ENCODE results near the gene MSI2.

MSI2 gene

DNA sequence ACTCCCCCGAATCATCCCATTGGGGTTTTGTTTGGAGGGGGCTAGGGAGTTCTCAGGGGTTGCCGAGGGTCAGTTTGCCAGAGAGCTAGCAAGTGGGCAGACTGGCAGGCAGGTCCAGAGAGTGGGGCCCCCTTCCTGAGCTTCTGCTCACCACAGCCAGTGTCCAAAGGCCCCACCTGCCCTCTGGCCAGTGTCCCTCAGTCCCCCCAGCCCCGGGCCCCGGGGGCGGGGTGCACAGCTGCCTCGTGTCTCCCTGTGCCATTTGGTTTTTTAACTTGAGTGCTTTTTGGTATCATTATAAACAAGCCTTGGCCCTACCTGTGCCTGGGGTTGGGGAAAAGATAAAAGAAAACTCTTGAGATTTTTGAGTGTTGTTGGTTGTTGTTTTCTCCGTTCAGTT lies 397.0 kb downstream of the MSI2 start:
- no peak overlapping the region for H3K23ac ChIP-seq (ENCODE audit: low read length)
- H3K79me2 ChIP-seq (ENCODE audit: control insufficient read depth, insufficient read depth, low read length, poor library complexity), result no peaks in the 10 kb centered on the region
- no peak overlapping the region for H3K9ac ChIP-seq (ENCODE audit: low read length)
- no peak overlapping the region for H3K4me3 ChIP-seq (ENCODE audit: low read depth, low read length)
- no peak overlapping the region for H3K27ac ChIP-seq (ENCODE audit: low read depth, low read length)
- no peak overlapping the region for H2AFZ ChIP-seq (ENCODE audit: insufficient read depth, low read length, poor library complexity)
- no peak overlapping the region for H3K4me2 ChIP-seq (ENCODE audit: low read length)
- no peak overlapping the region for H3K18ac ChIP-seq (ENCODE audit: low read length)
- no peak overlapping the region for H2BK5ac ChIP-seq (ENCODE audit: low read depth, low read length, poor library complexity)
- no peak overlapping the region for H2BK120ac ChIP-seq (ENCODE audit: insufficient read depth, low read length, poor library complexity)
- no peaks in the 10 kb centered on the region for H3K27me3 ChIP-seq (ENCODE audit: insufficient read depth, low read length)
- no peaks in the 10 kb centered on the region for H3K9me3 ChIP-seq (ENCODE audit: insufficient read depth, low read depth, low read length)
- H3K4me1 ChIP-seq (ENCODE audit: control insufficient read depth in 1 of 2, insufficient read depth in 2 of 2, low read length in 2 of 2), result peaks cover 21 to 26% of the 10 kb centered on the region in 2 experiments
- no CpG with 5 or more reads among the region's 7 CpGs for WGBS (ENCODE audit: extremely low coverage, insufficient coverage, insufficient read length)
- H4K91ac ChIP-seq (ENCODE audit: low read depth, low read length), result no peak overlapping the region
- peaks cover 19 to 26% of the 10 kb centered on the region in 2 experiments for H3K36me3 ChIP-seq (ENCODE audit: control insufficient read depth in 1 of 2, insufficient read depth in 2 of 2, low read length in 2 of 2)
- no peak for DNase-seq
- H3K79me1 ChIP-seq (ENCODE audit: low read length), result peaks cover 12% of the 10 kb centered on the region
- H4K12ac ChIP-seq (ENCODE audit: low read depth, low read length), result no peak overlapping the region
- no peak overlapping the region for H3K4ac ChIP-seq (ENCODE audit: low read depth, low read length)
- H2AK5ac ChIP-seq (ENCODE audit: low read length), result no peak overlapping the region
- no peak overlapping the region for H2BK12ac ChIP-seq (ENCODE audit: low read length)
- H3K14ac ChIP-seq (ENCODE audit: low read length), result no peak overlapping the region
- H4K8ac ChIP-seq (ENCODE audit: low read depth, low read length), result no peak overlapping the region

DNA sequence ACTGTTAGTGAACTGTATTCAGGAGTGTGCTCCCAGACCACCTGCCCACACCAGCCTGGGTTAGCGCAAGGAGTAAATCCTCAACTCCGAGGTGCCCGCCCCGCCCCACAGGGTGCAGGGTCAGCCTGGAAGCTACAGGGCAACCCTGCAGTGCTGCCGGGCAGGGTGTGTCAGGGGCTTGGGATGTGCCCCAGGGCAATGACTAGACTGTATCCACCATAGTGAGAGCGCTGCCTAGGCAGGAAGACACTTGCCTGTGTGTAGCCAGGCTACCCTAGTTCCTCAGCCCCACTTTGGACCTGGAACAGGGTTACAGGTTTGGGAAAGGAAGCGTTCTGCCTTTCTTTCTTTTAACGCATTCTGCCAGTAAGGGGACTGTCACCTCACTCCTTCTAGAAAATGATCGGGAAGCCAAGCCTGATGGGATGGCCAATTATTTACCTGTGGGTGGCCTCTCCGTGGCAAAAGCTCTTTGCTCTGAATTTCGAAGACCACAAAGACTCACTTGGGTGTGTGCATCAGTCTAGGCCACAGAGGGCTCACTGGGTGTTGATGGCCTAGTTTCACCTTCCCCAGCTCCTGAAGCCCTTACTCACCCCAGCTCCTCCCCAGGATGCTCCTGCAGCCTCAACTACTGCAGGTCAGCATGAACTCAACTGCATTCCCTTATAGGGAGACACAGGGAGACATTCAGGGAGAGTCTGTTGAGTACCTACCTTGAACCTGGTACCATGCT lies 397.9 kb downstream of the MSI2 start:
- Histone ChIP-seq H2AK5ac (ENCODE audit: low read length) (peak overlapping the region; percentile 21), H3K23ac (ENCODE audit: low read length) (no peak overlapping the region), H3K4ac (ENCODE audit: low read depth, low read length) (no peak overlapping the region), H2BK120ac (ENCODE audit: insufficient read depth, low read length, poor library complexity) (no peak overlapping the region), H2BK12ac (ENCODE audit: low read length) (no peak overlapping the region), H3K27me3 (ENCODE audit: insufficient read depth, low read length) (no peaks in the 10 kb centered on the region), H4K91ac (ENCODE audit: low read depth, low read length) (no peak overlapping the region), H4K12ac (ENCODE audit: low read depth, low read length) (no peak overlapping the region), H3K4me1 (ENCODE audit: control insufficient read depth in 1 of 2, insufficient read depth in 2 of 2, low read length in 2 of 2) (peaks cover 18% of the 10 kb centered on the region in 2 experiments), H3K18ac (ENCODE audit: low read length) (no peak overlapping the region), H3K9ac (ENCODE audit: low read length) (no peak overlapping the region), H3K36me3 (ENCODE audit: control insufficient read depth in 1 of 2, insufficient read depth in 2 of 2, low read length in 2 of 2) (peaks cover 19 to 23% of the 10 kb centered on the region in 2 experiments), H3K79me2 (ENCODE audit: control insufficient read depth, insufficient read depth, low read length, poor library complexity) (no peaks in the 10 kb centered on the region), H3K27ac (ENCODE audit: low read depth, low read length) (no peak overlapping the region), H3K14ac (ENCODE audit: low read length) (no peak overlapping the region), H2BK5ac (ENCODE audit: low read depth, low read length, poor library complexity) (no peak overlapping the region), H3K79me1 (ENCODE audit: low read length) (peaks cover 10% of the 10 kb centered on the region), H3K4me3 (ENCODE audit: low read depth, low read length) (no peak overlapping the region), H4K8ac (ENCODE audit: low read depth, low read length) (no peak overlapping the region), H3K9me3 (ENCODE audit: insufficient read depth, low read depth, low read length) (no peaks in the 10 kb centered on the region), H2AFZ (ENCODE audit: insufficient read depth, low read length, poor library complexity) (no peak overlapping the region), H3K4me2 (ENCODE audit: low read length) (no peak overlapping the region)
- DNase-seq, result peak; percentile 41 to 71
- WGBS (ENCODE audit: extremely low coverage, insufficient coverage, insufficient read length), result no CpG with 5 or more reads among the region's 11 CpGs

DNA sequence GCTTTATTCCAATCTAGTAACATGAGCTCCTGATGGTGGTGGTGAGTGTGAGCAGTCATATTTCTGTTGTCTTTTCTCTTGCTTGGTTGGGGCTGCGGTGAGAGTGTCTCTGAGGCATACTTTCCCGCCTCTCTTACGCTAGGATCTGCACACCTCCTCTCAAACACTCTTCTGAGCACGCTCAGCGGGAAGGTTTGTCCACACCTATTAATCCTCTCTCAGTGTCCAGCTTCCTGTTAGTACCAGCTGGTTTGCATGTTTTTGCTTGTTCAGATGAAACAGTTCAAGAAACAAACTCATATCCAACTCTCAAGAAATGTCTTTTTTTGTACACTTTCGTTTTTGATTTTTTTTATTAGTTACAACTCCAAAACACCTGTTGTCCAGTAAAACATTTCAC lies 399.2 kb downstream of the MSI2 start:
- Histone ChIP-seq H2AK5ac (ENCODE audit: low read length) (no peak overlapping the region), H3K4ac (ENCODE audit: low read depth, low read length) (no peak overlapping the region), H2BK5ac (ENCODE audit: low read depth, low read length, poor library complexity) (no peak overlapping the region), H2AFZ (ENCODE audit: insufficient read depth, low read length, poor library complexity) (no peak overlapping the region), H4K8ac (ENCODE audit: low read depth, low read length) (no peak overlapping the region), H3K79me2 (ENCODE audit: control insufficient read depth, insufficient read depth, low read length, poor library complexity) (no peaks in the 10 kb centered on the region), H3K27ac (ENCODE audit: low read depth, low read length) (no peak overlapping the region), H3K79me1 (ENCODE audit: low read length) (peaks cover 4% of the 10 kb centered on the region), H3K4me2 (ENCODE audit: low read length) (no peak overlapping the region), H2BK120ac (ENCODE audit: insufficient read depth, low read length, poor library complexity) (no peak overlapping the region), H3K18ac (ENCODE audit: low read length) (no peak overlapping the region), H3K4me1 (ENCODE audit: control insufficient read depth in 1 of 2, insufficient read depth in 2 of 2, low read length in 2 of 2) (peaks cover 7 to 9% of the 10 kb centered on the region in 2 experiments), H3K9ac (ENCODE audit: low read length) (no peak overlapping the region), H3K36me3 (ENCODE audit: control insufficient read depth in 1 of 2, insufficient read depth in 2 of 2, low read length in 2 of 2) (peaks cover 22 to 25% of the 10 kb centered on the region in 2 experiments), H4K91ac (ENCODE audit: low read depth, low read length) (no peak overlapping the region), H3K14ac (ENCODE audit: low read length) (no peak overlapping the region), H3K27me3 (ENCODE audit: insufficient read depth, low read length) (no peaks in the 10 kb centered on the region), H4K12ac (ENCODE audit: low read depth, low read length) (no peak overlapping the region), H3K4me3 (ENCODE audit: low read depth, low read length) (no peak overlapping the region), H2BK12ac (ENCODE audit: low read length) (no peak overlapping the region), H3K9me3 (ENCODE audit: insufficient read depth, low read depth, low read length) (no peaks in the 10 kb centered on the region), H3K23ac (ENCODE audit: low read length) (no peak overlapping the region)
- WGBS (ENCODE audit: extremely low coverage, insufficient coverage, insufficient read length), result no CpG with 5 or more reads among the region's 6 CpGs
- DNase-seq, result no peak

DNA sequence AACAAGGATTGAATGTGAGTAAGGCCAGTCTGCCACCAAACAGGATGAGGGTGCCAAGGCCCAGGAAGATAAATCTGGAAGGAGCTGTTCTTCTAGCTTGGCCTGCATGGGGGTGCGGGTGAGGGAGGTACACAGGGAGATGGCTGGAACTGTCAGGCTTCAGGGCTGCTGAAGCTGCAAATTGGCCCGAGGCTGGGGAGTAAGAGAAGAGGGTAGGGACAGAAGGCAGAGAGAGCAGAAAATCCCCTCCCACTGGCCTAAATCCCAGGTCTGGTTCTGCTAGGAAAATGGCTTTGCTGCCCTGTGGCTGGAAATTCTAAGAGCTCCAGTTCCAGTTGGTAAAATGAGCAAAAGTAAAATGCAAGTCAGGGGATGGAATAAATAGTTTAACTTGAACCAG lies 400.9 kb downstream of the MSI2 start:
- Histone ChIP-seq H2BK5ac (ENCODE audit: low read depth, low read length, poor library complexity) (no peak overlapping the region), H3K27me3 (ENCODE audit: insufficient read depth, low read length) (no peaks in the 10 kb centered on the region), H2BK120ac (ENCODE audit: insufficient read depth, low read length, poor library complexity) (no peak overlapping the region), H4K91ac (ENCODE audit: low read depth, low read length) (no peak overlapping the region), H3K14ac (ENCODE audit: low read length) (no peak overlapping the region), H3K79me2 (ENCODE audit: control insufficient read depth, insufficient read depth, low read length, poor library complexity) (no peaks in the 10 kb centered on the region), H4K8ac (ENCODE audit: low read depth, low read length) (no peak overlapping the region), H3K36me3 (ENCODE audit: control insufficient read depth in 1 of 2, insufficient read depth in 2 of 2, low read length in 2 of 2) (peaks cover 13 to 22% of the 10 kb centered on the region in 2 experiments), H3K23ac (ENCODE audit: low read length) (no peak overlapping the region), H3K4me3 (ENCODE audit: low read depth, low read length) (no peak overlapping the region), H3K4me1 (ENCODE audit: control insufficient read depth in 1 of 2, insufficient read depth in 2 of 2, low read length in 2 of 2) (peaks cover 0 to 4% of the 10 kb centered on the region in 2 experiments), H3K27ac (ENCODE audit: low read depth, low read length) (no peak overlapping the region), H3K4ac (ENCODE audit: low read depth, low read length) (no peak overlapping the region), H2AK5ac (ENCODE audit: low read length) (no peak overlapping the region), H4K12ac (ENCODE audit: low read depth, low read length) (no peak overlapping the region), H3K9ac (ENCODE audit: low read length) (no peak overlapping the region), H2AFZ (ENCODE audit: insufficient read depth, low read length, poor library complexity) (no peak overlapping the region), H3K79me1 (ENCODE audit: low read length) (no peaks in the 10 kb centered on the region), H2BK12ac (ENCODE audit: low read length) (no peak overlapping the region), H3K4me2 (ENCODE audit: low read length) (no peak overlapping the region), H3K9me3 (ENCODE audit: insufficient read depth, low read depth, low read length) (no peaks in the 10 kb centered on the region), H3K18ac (ENCODE audit: low read length) (no peak overlapping the region)
- DNase-seq, result no peak
- WGBS (ENCODE audit: extremely low coverage, insufficient coverage, insufficient read length), result no CpG with 5 or more reads among the region's 2 CpGs
